Stimulated activated CD8-positive, alpha-beta memory T cell treated with anti-CD3 and anti-CD28 coated beads, Interleukin-15, amount 100 ng/mL, for 24 hours (primary cell): Measurements from ENCODE around the gene GASK1B.

Source experiments
- DNase-seq: peaks from one replicate; pipeline ENCODE4 v3.0.0-alpha.2; 2020; ENCODE audit warnings: low read depth

Gene GASK1B

DNA sequence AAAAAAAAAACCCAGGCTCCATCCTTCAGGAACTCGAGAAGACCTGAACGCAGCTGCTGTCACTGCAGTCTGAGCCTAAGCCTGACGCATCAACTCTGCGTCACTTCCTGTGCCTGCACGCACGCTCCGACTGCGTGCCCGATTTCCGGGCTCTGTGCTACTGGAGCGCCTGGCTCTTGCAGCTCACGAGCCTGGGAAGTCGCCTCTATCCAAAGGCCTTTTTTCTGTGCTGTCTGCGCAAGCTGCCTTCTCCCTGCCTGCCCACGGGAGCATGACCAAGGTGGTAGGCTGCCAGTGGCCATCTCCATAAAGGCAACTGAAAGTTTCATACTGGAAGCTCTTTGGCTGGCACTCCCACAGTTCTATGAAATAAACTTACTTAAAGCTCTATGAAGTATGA lies 9.9 kb upstream of the GASK1B start:
- no peak for DNase-seq

GRCh38 chr4:158181906-158182305 lies 9.1 kb upstream of the GASK1B start:
- DNase-seq = no peak

GRCh38 chr4:158179465-158179864 lies 6.6 kb upstream of the GASK1B start:
- no peak for DNase-seq

DNA sequence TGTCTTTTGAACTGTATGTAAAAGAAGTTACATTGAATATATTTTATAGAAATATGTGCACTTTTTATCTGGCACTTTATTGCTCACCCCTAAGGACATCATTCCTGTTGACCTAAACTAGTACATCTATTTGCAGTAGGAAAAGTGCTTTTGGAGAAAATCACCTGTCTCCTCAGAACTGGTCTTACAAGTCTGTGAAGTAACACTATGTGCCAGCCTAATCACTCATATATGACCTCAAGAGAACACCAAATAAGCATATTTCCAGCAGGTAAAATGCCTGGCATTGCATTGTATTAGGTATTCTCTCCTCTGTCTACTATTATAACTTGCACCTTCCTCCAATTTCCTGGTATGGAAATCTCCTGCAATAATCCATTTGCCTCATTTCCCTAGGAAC lies 4.0 kb upstream of the GASK1B start:
- DNase-seq = no peak

DNA sequence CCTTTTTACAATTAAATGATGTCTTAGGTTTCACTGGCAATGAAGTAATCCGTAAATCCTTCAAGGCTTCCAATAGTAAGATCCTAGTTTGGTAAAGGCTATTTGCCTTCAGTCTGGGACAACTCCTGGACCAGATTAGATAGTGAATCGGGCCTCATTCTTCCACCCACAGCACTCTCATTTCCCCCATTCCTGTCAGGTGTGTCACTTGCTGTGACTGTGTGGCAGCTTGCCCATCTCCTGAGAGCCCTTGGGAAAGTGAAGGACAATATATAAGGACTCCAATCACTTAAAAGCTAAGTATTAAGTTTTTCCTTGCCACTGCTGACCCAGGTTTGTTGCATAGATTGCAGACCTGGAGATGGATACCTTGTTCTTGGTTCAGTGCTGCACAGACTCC lies 3.3 kb upstream of the GASK1B start:
- no peak for DNase-seq

DNA sequence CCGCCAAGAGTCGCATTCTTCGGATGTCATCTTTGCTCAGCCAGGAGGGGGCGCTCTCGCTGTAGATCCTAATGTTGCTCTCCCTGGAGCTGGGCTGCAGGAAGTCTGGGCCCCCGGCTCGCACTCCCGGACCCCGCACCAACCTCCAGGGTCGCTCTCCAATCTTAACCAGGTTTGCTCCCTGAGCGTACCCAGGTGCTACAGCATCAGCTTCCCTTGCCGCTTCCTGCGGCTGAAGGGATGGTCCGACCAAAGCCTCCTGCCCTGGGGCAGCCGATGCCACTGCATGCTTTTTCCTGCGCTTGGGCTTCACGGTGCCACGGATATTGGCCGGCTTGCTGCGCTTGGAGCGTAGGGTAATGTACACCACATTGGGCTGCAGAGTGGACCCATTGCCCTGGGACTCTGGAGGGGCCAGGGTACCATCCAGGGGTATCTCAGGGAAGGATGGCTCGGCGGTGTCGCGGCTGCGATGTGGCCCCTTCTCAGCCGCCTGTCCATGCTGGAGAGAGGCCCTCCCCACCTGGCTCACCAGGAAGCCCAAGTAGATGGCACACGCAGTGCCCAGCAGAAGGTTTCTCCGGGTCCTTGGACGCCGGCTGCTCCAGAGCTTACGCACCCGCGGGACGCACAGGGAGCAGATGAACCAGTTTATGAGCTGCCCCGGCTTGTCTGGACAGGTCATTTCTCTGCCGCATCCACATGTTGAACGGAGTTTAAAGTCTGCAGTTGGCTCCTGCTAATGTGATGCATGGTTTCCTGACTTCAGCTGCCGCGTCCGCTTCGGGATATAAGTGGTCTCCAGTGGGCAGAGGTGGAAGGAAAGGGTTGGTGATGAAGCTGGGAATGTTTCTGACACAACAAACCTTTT lies 1.9 kb downstream of the GASK1B start:
- no peak for DNase-seq

DNA sequence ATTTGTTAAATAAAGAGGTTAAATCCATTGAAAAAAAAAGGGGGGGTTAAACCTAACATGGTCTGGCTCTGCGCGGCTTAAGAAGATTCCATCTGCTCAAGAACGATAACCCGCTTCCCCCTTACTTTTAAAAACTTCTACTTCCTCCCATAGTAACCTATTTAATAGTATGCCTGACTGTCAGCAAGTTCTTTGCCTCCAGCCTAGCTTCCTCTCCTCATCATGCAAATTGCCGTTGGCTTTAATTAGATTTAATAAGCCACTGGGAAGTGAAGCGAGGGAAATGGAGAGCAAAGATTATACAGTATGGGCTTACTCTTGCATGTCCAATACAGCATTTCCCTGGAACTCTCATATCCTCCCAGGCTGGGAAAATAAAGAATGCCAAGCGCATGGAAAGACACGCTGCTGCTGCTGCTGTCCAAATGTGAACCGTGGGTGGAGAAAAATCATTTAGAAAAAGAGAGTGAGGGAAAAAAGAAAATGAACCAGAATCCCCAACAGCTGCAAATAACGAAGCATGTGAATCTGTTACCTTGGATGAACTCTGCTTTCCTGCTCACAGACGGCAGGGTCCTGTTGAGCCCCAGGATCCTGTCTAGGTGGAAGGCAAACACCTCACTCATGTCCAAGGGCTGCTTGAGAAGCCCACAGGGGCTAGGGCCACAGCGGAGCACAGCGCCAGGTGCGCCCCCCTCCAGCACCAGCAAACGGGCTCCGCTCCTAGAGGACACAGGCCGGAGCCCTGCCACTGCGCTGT lies 2.7 kb downstream of the GASK1B start:
- DNase-seq = no peak

DNA sequence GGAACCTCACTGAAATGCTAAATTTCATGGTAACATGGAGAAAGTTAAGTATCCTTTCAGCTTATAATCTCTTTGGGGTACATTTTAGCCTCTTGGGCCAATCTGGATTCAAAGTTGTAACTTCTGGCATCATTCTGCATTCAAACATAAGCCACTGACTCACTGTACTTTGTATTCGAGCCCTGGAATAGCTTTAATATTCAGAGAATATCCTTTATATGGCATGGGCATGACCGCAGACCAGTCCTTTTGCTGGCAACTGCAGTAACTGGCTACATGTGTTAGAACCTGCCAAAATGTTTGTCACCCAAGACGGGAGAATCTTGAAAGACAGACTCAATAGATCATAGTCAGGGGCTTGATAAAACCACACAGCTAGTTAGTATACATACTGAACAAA lies 3.3 kb downstream of the GASK1B start:
- no peak for DNase-seq

DNA sequence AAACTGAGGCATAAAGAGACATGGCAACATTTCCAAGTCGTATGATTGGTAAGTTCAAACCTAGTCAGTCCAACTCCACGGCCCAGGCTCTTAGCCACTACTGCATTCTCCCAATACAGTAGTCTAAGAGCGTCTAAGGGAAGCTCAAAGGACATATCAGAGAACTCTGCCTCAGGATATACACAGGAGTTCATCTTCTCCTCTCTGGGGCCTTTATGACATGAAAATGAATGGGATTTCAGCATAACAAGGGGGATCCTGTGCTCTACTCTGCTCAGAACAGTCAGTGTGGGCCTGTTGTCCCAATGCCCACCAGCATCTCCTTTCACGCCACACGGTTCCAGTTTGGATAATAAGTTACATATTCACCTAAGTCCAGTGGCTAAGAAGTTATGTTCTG lies 4.2 kb downstream of the GASK1B start:
- no peak for DNase-seq

GRCh38 chr4:158166701-158167100 lies 6.1 kb downstream of the GASK1B start:
- no peak for DNase-seq

GRCh38 chr4:158164768-158165213 lies 8.0 kb downstream of the GASK1B start:
- DNase-seq = no peak

DNA sequence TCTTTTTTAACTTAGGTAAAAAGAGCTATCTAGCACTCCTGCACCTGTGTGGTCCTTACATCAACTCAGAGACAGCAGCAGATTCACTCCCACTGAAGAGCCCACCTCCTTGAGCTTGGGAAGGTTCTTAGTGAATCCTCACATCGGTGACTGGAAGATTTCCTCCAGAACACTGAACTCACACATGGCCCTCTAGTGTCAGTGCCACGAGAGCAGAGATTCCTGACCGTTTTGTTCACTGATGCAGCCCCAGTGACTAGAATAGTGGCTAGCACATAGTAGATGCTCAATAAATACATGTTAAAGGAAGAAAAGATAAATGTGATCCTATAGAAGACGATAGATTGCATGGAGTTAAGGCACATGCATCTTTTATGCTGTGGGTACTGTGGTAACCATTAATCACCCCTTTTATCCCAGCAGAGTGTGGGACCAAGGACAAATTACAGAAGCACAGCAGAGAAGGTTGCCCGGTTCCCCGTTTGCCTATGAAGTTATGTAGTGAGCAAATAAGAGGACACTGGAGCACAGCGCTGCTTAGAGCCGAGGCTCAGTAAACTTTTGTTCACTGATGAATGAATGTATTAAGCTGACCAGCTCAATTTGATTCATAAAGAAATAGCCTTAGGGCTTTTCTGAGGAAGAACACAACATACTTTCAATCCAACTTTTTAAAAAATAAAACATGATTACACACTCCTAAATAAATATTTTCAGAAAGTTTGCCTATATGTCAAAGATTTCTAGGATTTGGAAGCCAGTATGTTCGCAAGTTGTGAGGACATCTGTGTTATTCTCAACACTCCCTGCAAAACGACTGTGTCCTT lies 8.7 kb downstream of the GASK1B start:
- DNase-seq = no peak

- DNase-seq = no peak
Measured at GRCh38 chr4:158162631-158163030, 10.2 kb downstream of the GASK1B start.

- no peak for DNase-seq
Measured at GRCh38 chr4:158161551-158162354, 11.1 kb downstream of the GASK1B start.

DNA sequence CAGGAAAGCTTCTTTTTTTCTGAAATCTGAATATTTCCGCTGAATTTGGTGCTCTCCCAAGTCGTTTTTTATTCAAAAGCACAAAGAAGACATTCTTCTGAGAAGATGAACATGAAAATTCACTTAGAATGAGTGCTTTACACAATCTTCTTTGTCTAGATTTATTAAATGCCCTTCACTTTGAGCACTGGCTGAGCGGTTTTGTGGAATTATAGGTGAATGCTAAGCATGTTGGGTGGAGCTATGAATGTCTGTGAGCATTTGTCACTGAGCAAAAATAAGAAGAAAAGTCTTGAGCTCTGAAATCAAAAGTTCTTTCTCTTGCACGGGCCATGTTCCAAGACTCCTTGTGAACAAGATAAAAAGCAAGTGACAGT lies 13.1 kb downstream of the GASK1B start:
- no peak for DNase-seq

DNA sequence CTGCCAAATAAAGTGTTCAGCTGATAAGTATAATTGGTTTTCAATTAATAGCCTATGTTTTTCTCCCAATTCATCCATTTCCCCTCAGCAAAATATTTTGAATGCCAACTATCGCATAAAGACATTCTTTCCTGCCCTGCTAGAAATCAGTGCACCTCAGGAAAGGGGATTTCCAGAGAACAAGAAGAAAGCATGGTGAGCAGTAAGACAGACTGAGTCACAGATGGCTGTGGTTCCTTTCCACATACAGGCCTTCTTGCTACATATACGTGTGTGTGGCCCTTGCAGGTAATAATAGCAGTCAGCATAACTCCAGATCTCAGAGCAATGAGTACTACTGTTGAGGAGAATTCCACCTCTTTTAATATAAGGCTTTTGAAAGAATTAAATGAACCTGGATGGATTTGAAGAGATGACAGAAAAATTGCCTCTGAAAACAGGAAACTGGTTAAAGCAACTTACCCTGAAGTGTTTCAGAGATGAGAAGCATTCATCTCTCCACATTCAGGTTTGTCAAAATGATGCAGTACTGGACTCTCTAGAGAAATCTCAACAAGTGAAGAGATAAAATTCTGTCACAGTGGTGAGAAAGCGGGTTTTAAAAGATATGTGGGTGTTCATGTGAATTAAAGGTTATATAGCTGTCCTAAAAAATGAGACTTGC lies 13.6 kb downstream of the GASK1B start:
- DNase-seq = no peak

GRCh38 chr4:158157412-158157811 lies 15.4 kb downstream of the GASK1B start:
- DNase-seq = no peak

- DNase-seq = no peak
Measured at GRCh38 chr4:158155656-158156356, 17.0 kb downstream of the GASK1B start.

- no peak for DNase-seq
Measured at GRCh38 chr4:158147151-158147550, 25.7 kb downstream of the GASK1B start.

DNA sequence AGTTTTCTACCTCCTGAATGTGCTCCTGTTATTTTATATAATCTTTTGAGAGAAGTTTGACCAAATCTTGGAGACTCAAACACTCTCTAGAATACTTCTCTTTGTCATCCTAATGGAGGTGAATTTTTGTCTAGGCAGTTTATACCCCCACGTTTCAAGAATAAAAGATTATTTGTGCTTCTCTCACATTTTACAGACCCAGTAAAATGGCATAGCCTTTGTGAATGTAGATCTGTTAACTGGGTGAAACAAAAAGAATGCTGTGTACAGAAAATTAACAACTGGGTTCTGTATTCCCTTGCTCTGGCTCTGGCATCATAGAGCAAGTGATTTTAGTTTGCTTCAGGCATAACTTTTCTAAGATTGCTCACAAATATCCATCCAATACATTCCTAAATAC lies 26.1 kb downstream of the GASK1B start:
- DNase-seq = no peak
